ENCODE results near the gene RCOR3.
"Not testable (repeated sequence)": the region's sequence is repeated elsewhere in the genome, so short reads cannot be mapped to it uniquely, and the experiment has no call there.

The RCOR3 gene

DNA sequence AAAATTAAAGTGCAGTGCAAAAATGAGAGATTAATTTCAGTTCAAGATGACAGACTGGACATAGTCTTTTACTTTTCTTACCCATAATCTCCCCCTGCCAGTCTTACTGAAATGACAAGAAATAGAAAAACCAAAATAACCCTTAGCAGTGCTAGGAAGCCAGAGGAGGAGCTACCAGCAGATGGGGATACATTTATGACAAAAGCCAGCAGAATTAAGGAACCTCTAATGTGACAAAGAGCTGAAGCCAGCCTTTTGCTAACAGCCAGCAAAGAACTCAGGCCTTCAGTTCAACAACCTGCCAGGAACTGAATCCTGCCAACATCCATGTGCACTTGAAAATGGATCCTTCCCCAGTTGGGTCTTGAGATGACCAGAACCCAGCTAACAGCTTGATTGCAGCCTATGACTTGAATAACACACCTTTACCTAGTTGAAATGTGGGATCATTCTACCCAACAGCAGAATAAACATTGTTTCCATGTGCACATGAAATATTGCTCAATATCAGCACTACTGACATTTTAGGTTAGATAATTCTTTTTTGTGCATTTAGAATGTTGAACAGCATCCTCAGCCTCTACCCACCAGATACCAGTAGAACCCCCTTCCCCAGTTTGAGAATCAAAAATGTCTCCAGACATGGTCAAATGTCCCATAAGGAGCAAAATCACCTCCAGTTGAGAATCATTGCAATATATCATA is 59.6 kb downstream of the RCOR3 start:
- TF ChIP-seq, protein P1, sequence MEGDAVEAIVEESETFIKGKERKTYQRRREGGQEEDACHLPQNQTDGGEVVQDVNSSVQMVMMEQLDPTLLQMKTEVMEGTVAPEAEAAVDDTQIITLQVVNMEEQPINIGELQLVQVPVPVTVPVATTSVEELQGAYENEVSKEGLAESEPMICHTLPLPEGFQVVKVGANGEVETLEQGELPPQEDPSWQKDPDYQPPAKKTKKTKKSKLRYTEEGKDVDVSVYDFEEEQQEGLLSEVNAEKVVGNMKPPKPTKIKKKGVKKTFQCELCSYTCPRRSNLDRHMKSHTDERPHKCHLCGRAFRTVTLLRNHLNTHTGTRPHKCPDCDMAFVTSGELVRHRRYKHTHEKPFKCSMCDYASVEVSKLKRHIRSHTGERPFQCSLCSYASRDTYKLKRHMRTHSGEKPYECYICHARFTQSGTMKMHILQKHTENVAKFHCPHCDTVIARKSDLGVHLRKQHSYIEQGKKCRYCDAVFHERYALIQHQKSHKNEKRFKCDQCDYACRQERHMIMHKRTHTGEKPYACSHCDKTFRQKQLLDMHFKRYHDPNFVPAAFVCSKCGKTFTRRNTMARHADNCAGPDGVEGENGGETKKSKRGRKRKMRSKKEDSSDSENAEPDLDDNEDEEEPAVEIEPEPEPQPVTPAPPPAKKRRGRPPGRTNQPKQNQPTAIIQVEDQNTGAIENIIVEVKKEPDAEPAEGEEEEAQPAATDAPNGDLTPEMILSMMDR (IDR thresholded peaks at IDR 0.05; ENCODE audit: control insufficient read depth, insufficient read depth, low read depth, low read length, missing control alignments) = no peak
- DNase-seq (ENCODE audit: low read depth) = no peak
- no peak overlapping the region for H3K4me3 ChIP-seq (ENCODE audit: control insufficient read depth, low read depth, low read length)

DNA sequence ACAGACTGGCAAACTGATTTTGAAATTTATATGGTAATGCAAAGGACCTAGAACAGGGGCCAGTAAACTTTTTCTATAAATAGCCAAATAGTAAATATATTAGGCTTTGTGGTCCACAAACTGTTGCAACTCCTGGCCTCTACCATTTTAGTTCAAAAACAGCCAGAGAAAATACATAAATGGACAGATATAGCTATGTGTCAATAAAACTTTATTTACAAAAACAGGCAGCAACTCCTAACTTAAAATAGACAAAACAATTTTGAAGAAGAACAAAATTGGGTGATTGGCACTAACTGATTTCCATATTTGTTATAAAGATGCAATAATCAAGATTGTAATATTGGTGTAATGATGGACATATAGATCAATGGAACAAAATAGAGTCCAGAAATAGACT is 60.7 kb downstream of the RCOR3 start:
- no peak overlapping the region for H3K4me3 ChIP-seq (ENCODE audit: control insufficient read depth, low read depth, low read length)
- TF ChIP-seq, protein P1 (IDR thresholded peaks at IDR 0.05; ENCODE audit: control insufficient read depth, insufficient read depth, low read depth, low read length, missing control alignments) = no peak

DNA sequence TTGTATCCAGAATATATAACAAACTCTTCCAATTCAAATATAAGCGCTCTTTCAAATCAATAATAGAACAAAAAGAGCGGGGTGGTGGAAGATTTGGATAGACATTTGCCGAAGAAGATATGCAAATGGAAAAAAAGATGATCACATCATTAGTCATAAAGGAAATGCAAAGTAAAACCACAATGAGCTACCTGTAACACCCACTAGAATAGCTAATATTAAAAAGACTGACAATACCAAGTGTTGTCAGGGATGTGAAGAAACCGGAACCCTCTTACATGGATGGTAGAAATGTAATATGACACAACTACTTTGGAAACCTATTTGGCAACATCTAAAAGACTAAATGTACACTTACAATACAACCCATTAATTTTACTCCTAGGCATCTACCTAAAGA is 61.8 kb downstream of the RCOR3 start:
- DNase-seq (ENCODE audit: low read depth) = no peak
- TF ChIP-seq, protein P1 (IDR thresholded peaks at IDR 0.05; ENCODE audit: control insufficient read depth, insufficient read depth, low read depth, low read length, missing control alignments) = no peak
- no peak overlapping the region for H3K4me3 ChIP-seq (ENCODE audit: control insufficient read depth, low read depth, low read length)

More for the DNA sequence above, 60.7 kb downstream of the RCOR3 start:
- DNase-seq (ENCODE audit: low read depth) = no peak

DNA sequence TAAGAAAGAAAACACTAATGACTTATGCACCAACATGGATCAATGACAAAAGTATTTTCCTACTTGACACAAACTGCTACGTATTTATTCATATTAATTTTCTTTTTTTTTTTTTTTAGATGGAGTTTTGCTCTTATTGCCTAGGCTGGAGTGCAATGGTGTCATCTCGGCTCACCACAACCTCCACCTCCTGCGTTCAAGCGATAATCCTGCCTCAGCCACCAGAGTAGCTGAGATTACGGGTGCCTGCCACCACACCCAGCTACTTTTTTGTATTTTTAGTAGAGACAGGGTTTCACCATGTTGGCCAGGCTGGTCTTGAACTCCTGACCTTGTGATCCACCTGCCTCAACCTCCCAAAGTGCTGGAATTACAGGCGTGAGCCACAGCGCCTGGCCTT is 62.5 kb downstream of the RCOR3 start:
- not testable (repeated sequence) for H3K4me3 ChIP-seq (ENCODE audit: control insufficient read depth, low read depth, low read length); DNase-seq (ENCODE audit: low read depth)

DNA sequence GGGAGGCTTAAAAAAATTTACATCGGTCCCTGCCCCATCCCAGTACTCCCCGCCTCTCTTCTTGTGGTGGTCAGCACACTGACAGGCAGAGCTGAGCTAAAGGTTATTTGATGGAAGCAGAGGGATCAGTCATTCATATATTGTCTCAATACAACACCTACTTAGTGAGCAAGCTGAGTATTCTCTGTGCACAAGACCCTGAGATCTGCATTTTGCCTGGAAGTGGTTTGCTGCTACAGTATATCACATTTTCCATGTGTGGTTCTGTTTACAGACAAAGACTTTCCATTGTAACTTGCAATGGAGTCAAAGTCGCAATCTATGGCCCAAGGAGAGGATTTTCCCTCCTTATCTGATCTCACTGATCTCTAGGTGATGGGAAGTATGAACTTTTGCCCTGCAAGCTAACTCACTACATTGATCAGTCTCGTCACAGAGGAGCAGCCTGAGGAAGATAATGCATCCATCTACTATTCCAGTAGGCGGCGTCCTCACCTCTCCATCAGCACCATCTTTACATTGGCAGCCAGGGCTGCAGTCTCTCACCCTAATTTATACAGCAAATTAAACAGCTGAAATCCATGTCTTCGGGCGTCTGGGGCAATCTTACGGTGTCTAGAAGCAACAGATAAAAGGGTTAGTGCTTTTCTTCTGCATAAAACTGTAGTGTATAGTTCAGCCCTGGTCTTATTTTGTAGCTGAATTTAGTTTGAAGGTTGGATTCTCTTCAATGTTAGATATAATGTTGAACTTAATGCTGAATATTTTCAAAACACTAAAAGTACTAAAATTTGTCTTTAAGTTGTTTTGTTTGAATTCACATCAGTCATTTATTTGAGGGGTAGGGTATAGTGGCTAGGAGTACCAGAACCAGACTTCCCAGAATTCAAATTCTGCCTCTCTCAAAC is 64.2 kb downstream of the RCOR3 start:
- H3K4me3 ChIP-seq (ENCODE audit: control insufficient read depth, low read depth, low read length) = no peak overlapping the region
- TF ChIP-seq, protein P1 (IDR thresholded peaks at IDR 0.05; ENCODE audit: control insufficient read depth, insufficient read depth, low read depth, low read length, missing control alignments) = peak; percentile 89
- no peak for DNase-seq (ENCODE audit: low read depth)

DNA sequence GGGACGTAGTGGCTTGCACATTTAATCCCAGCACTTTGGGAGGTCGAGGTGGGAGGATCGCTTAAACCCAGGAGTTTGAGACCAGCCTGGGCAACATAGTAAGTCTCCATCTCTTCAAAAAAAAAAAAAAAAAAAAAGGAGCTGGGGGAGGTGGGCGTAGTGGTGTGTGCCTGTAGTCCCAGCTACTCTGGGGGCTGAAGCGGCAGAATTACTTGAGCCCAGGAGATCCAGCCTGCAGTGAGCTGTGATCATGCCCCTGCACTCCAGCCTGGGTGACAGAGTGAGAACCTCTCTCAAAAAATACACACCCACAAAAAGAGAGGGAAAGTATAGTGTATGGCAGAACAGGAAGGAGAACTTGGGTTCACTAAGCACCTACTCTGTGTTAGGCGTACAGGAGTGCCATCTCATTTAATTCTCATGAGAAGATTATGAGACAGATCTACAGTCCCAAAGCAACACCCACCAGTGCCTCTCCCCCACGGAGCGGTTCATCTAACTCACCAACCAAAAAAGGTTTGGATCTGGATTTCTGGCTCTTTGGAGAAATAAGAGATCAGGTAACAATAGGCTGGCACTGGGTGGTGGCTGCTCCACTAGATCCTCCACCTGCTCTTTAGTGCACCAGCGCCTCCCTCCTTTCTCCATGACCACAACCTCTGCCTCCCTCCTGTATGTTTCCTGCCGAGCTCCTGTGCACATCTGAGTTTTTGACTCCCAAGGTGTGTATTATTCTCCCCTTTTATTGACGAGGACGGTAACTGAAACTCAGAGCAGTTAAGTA is 66.0 kb downstream of the RCOR3 start:
- DNase-seq (ENCODE audit: low read depth) = no peak
- TF ChIP-seq, protein P1 (IDR thresholded peaks at IDR 0.05; ENCODE audit: control insufficient read depth, insufficient read depth, low read depth, low read length, missing control alignments) = no peak
- H3K4me3 ChIP-seq (ENCODE audit: control insufficient read depth, low read depth, low read length) = no peak overlapping the region

Data from AG09309 (cell line).